HUES6 (cell line): ENCODE measurements around the gene TRPM3.

Experiments used
- H3K27ac ChIP-seq: 2 replicates; pipeline ENCODE4 v1.7.0; 2013; ENCODE audit warnings: low read depth, mild to moderate bottlenecking, low read length, inconsistent platforms
- H3K27me3 ChIP-seq: 2 replicates; pipeline ENCODE4 v1.6.1; 2013; ENCODE audit warnings: low read length; ENCODE audit not compliant: control insufficient read depth, insufficient read depth
- H3K36me3 ChIP-seq: 2 replicates; pipeline ENCODE4 v1.6.1; 2013; ENCODE audit warnings: low read length; ENCODE audit not compliant: control insufficient read depth, insufficient read depth
- H3K4me1 ChIP-seq: 2 replicates; pipeline ENCODE4 v1.6.1; 2013; ENCODE audit warnings: low read length; ENCODE audit not compliant: control insufficient read depth, insufficient read depth
- H3K4me3 ChIP-seq: 2 replicates; pipeline ENCODE4 v1.5.1; 2013; ENCODE audit warnings: low read depth, low read length
- H3K9ac ChIP-seq: one replicate; pipeline ENCODE4 v1.6.1; 2013; ENCODE audit warnings: mild to moderate bottlenecking, low read length
- H3K9me3 ChIP-seq: 2 replicates; pipeline ENCODE4 v1.6.1; 2013; ENCODE audit warnings: low read depth, low read length; ENCODE audit not compliant: control insufficient read depth, insufficient read depth

Gene TRPM3

GRCh38 chr9:70559102-70559501 lies 562.3 kb downstream of the TRPM3 start:
- H3K4me3 ChIP-seq, result no peak overlapping the region
- no peak overlapping the region for H3K27ac ChIP-seq
- H3K36me3 ChIP-seq, result no peaks in the 10 kb centered on the region
- H3K27me3 ChIP-seq, result no peaks in the 10 kb centered on the region
- peaks cover 12% of the 10 kb centered on the region for H3K4me1 ChIP-seq
- H3K9me3 ChIP-seq, result no peaks in the 10 kb centered on the region
- H3K9ac ChIP-seq, result no peak overlapping the region

GRCh38 chr9:70557661-70558369 lies 563.6 kb downstream of the TRPM3 start:
- H3K27me3 ChIP-seq, result no peaks in the 10 kb centered on the region
- no peak overlapping the region for H3K9ac ChIP-seq

GRCh38 chr9:70556771-70557170 lies 564.6 kb downstream of the TRPM3 start:
- Histone ChIP-seq H3K36me3 (no peaks in the 10 kb centered on the region), H3K9me3 (no peaks in the 10 kb centered on the region)

More at GRCh38 chr9:70557661-70558369, 563.6 kb downstream of the TRPM3 start:
- no peak overlapping the region for H3K4me3 ChIP-seq
- no peaks in the 10 kb centered on the region for H3K36me3 ChIP-seq
- no peaks in the 10 kb centered on the region for H3K9me3 ChIP-seq
- H3K27ac ChIP-seq, result no peak overlapping the region
- H3K4me1 ChIP-seq, result peaks cover 23% of the 10 kb centered on the region

GRCh38 chr9:70554881-70555280 lies 566.5 kb downstream of the TRPM3 start:
- H3K4me1 ChIP-seq, result peaks cover 23% of the 10 kb centered on the region
- no peak overlapping the region for H3K9ac ChIP-seq
- H3K4me3 ChIP-seq, result no peak overlapping the region
- H3K36me3 ChIP-seq, result no peaks in the 10 kb centered on the region
- no peaks in the 10 kb centered on the region for H3K9me3 ChIP-seq
- H3K27me3 ChIP-seq, result no peaks in the 10 kb centered on the region
- H3K27ac ChIP-seq, result peak overlapping the region; percentile 56; the same call in 1 of the 2 replicates

More at GRCh38 chr9:70556771-70557170, 564.6 kb downstream of the TRPM3 start:
- Histone ChIP-seq H3K9ac (no peak overlapping the region), H3K4me1 (peaks cover 23% of the 10 kb centered on the region), H3K4me3 (no peak overlapping the region), H3K27me3 (no peaks in the 10 kb centered on the region), H3K27ac (no peak overlapping the region)

- Histone ChIP-seq H3K9ac (peak overlapping the region; percentile 18), H3K27me3 (no peaks in the 10 kb centered on the region), H3K9me3 (no peaks in the 10 kb centered on the region), H3K36me3 (no peaks in the 10 kb centered on the region), H3K4me3 (peak overlapping the region; percentile 27; the same call in 1 of the 2 replicates), H3K4me1 (peaks cover 23% of the 10 kb centered on the region), H3K27ac (peak overlapping the region; percentile 56)
Observed at GRCh38 chr9:70553707-70554673, 567.4 kb downstream of the TRPM3 start.

GRCh38 chr9:70552561-70552960 lies 568.9 kb downstream of the TRPM3 start:
- Histone ChIP-seq H3K4me1 (peaks cover 24% of the 10 kb centered on the region), H3K27me3 (no peaks in the 10 kb centered on the region), H3K9me3 (no peaks in the 10 kb centered on the region), H3K36me3 (no peaks in the 10 kb centered on the region), H3K9ac (no peak overlapping the region), H3K4me3 (no peak overlapping the region), H3K27ac (no peak overlapping the region)

- Histone ChIP-seq H3K27ac (no peak overlapping the region), H3K9me3 (no peaks in the 10 kb centered on the region), H3K36me3 (no peaks in the 10 kb centered on the region), H3K9ac (no peak overlapping the region), H3K4me1 (peaks cover 26% of the 10 kb centered on the region), H3K4me3 (no peak overlapping the region), H3K27me3 (no peaks in the 10 kb centered on the region)
Observed at GRCh38 chr9:70551801-70552200, 569.6 kb downstream of the TRPM3 start.

GRCh38 chr9:70551396-70551795 lies 570.0 kb downstream of the TRPM3 start:
- Histone ChIP-seq H3K4me1 (peaks cover 26% of the 10 kb centered on the region), H3K27ac (no peak overlapping the region)

GRCh38 chr9:70549926-70550325 lies 571.5 kb downstream of the TRPM3 start:
- no peak overlapping the region for H3K4me3 ChIP-seq
- no peak overlapping the region for H3K9ac ChIP-seq
- peaks cover 22% of the 10 kb centered on the region for H3K4me1 ChIP-seq
- H3K27ac ChIP-seq, result no peak overlapping the region
- no peaks in the 10 kb centered on the region for H3K27me3 ChIP-seq
- H3K36me3 ChIP-seq, result no peaks in the 10 kb centered on the region
- H3K9me3 ChIP-seq, result no peaks in the 10 kb centered on the region

More at GRCh38 chr9:70551396-70551795, 570.0 kb downstream of the TRPM3 start:
- Histone ChIP-seq H3K27me3 (no peaks in the 10 kb centered on the region), H3K9ac (no peak overlapping the region), H3K36me3 (no peaks in the 10 kb centered on the region), H3K4me3 (no peak overlapping the region), H3K9me3 (no peaks in the 10 kb centered on the region)

GRCh38 chr9:70542311-70542931 lies 579.0 kb downstream of the TRPM3 start:
- H3K36me3 ChIP-seq, result no peaks in the 10 kb centered on the region
- H3K27ac ChIP-seq, result no peak overlapping the region
- no peaks in the 10 kb centered on the region for H3K27me3 ChIP-seq
- no peaks in the 10 kb centered on the region for H3K9me3 ChIP-seq
- peaks cover 4% of the 10 kb centered on the region; the same call in 1 of the 2 replicates for H3K4me1 ChIP-seq
- H3K9ac ChIP-seq, result no peak overlapping the region
- H3K4me3 ChIP-seq, result no peak overlapping the region
